Omental fat pad (tissue), 4 donors: ENCODE results near the gene COIL. TPM values are rescaled to one million over a fixed set of nuclear protein-coding genes. Genes with fewer than 3 reads are reported as not detected.
"Not testable (repeated sequence)": the region's sequence is repeated elsewhere in the genome, so short reads cannot be mapped to it uniquely, and the experiment has no call there.

Experiments
- ATAC-seq: fragments of 150-250 bp; one replicate; pipeline ENCODE4 v1.9.1; 2016; ENCODE audit warnings: mild to moderate bottlenecking, moderate library complexity; ENCODE audit not compliant: low FRiP score
- DNase-seq: peaks from one replicate; pipeline ENCODE4 v3.0.0-alpha.2; 2019; ENCODE audit warnings: low spot score
- total RNA-seq, 4 donors: library from RNA; depleted of rRNA; stranded (reverse); fragments of >200 nt; gene quantifications; one replicate each; pipeline ENCODE4 v1.1.0, GENCODE V29; 2016
- TF ChIP-seq, protein P1 (sequence below), 3 donors: fragments of 450-650 bp; IDR thresholded peaks; one replicate each; pipeline ENCODE4 v1.5.1; 2016 to 2017; ENCODE audit warnings: antibody characterized with exemption in 3 of 3, mild to moderate bottlenecking in 3 of 3, moderate library complexity in 2 of 3

The COIL gene
- total RNA-seq, 4 donors from 2014 or later: 6.7 to 13.4 (median 9.3) TPM

- ATAC-seq: no peak
- DNase-seq: no peak
- TF ChIP-seq, protein P1, sequence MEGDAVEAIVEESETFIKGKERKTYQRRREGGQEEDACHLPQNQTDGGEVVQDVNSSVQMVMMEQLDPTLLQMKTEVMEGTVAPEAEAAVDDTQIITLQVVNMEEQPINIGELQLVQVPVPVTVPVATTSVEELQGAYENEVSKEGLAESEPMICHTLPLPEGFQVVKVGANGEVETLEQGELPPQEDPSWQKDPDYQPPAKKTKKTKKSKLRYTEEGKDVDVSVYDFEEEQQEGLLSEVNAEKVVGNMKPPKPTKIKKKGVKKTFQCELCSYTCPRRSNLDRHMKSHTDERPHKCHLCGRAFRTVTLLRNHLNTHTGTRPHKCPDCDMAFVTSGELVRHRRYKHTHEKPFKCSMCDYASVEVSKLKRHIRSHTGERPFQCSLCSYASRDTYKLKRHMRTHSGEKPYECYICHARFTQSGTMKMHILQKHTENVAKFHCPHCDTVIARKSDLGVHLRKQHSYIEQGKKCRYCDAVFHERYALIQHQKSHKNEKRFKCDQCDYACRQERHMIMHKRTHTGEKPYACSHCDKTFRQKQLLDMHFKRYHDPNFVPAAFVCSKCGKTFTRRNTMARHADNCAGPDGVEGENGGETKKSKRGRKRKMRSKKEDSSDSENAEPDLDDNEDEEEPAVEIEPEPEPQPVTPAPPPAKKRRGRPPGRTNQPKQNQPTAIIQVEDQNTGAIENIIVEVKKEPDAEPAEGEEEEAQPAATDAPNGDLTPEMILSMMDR (IDR thresholded peaks at IDR 0.05): no peak
Observed at GRCh38 chr17:56945938-56946505, 14.8 kb downstream of the COIL start.

DNA sequence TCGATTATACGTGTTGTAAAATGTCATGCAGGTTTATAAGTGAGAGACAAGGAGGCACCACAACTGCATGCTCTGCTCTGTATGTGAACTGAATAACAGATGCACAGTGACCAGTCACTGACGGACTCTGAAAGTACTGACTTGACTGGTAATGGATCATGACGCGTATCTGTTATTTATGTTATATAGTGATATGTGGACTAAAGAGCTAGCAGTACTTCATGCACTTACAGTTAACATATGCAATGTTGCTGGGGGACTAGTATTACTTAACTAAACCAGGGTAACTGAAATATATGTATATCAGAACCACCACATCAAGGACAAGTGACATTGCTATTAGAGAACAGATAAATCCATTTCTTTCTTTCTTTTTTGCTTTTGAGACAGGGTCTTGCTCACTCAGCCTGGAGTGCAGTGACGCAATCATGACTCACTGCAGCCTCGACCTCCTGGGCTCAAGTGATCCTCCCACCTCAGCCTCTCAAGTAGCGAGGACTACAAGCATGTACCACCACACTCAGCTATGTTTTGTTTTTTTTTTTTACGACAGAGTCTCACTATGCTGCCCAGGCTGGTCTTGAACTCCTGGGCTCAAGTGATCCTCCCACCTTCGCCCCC lies 17.2 kb downstream of the COIL start:
- no peak for DNase-seq
- no peak for ATAC-seq
- TF ChIP-seq, protein P1 (IDR thresholded peaks at IDR 0.05): no peak

DNA sequence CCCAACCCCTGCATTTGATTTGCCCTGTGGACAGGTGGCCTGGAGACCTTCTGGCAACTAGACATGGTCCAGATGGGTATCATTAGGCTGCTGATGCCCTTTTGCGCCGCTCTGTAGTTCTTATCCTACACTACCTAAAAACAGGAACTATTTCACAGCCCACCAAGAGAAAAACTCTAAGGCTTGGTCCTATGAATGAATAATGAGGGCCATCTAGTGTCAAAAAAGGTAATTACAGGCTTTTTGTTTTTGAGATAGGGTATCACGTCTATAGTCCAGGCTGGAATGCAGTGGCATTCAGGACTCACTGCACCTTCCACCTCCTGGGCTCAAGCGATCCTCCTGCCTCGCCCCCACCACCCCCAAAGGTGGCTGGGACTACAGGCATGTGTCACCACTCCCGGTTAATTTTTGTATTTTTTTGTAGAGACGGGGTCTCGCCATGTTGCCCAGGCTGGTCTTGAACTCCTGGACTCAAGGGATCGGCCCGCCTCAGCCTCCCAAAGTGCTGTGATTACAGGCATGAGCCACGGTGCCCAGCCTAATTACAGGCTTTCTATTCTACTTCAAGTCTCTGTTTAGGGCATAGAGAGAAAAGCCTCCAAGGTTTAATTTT lies 20.9 kb downstream of the COIL start:
- TF ChIP-seq, protein P1 (IDR thresholded peaks at IDR 0.05): peak in 1 of 3 donors; percentile 45
- ATAC-seq (peak; percentile 71), DNase-seq (no peak)

GRCh38 chr17:56938206-56938605 lies 22.6 kb downstream of the COIL start:
- not testable (repeated sequence) for ATAC-seq, DNase-seq

DNA sequence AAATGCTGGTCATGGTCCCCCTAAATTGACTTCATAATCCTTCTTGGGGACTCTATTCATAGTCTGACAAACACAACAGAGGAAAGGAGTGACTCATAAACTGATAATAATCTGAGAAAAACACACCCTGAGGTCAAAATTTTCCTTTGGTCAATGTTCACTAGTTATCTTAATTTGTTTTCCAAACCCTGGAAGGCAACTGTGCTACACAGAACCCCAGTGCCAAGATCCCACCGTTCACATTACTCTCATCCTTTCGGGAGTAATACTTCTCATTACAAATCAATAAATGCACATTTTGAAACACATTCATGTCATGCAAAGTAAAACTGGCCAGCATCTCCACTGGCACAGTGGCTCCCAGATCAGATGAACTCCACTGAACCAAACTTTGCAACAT lies 23.2 kb downstream of the COIL start:
- TF ChIP-seq, protein P1 (IDR thresholded peaks at IDR 0.05): no peak
- ATAC-seq (no peak), DNase-seq (no peak)

DNA sequence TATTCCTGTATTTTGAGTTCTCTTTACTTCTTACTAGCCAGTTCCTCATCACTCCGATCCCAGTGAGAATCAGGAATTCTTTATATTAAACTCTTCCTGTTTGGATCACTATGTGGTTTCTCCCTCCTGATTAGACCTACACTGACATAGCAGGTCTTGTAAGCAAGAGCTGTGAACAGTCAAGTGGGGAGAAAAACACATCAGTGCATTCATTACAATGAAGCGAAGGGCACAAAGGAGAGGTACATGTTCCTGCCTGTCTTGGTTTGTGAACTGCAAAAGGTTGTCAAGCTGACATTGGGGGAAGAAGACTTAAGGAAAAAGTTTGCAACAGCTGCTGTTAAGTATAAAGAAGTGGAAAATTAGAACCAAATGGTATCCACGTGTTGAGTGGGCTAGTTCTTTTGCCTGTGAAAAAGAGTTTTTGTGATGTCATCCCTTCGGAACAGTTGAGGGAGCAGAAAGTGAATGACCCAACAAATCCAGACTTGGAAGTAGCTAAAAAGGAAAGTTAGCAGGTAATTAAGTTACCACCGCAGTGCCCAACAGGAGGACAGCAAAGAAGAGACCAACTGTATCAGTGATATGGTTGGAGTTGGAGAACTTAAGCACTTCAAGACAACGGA lies 24.0 kb downstream of the COIL start:
- TF ChIP-seq, protein P1 (IDR thresholded peaks at IDR 0.05): no peak
- DNase-seq (no peak), ATAC-seq (no peak)

- DNase-seq (no peak), ATAC-seq (no peak)
- TF ChIP-seq, protein P1 (IDR thresholded peaks at IDR 0.05): no peak
Observed at GRCh38 chr17:56935461-56935860, 25.4 kb downstream of the COIL start.
